HepG2 (cell line): ENCODE measurements around the gene BIN1. TPM values are rescaled to one million over a fixed set of nuclear protein-coding genes. Genes with fewer than 3 reads are reported as not detected.

Experiments
- ATAC-seq: fragments of 200-7000 bp; cut with Tn5 transposase; 3 replicates; pipeline ENCODE4 v1.9.1; 2020; ENCODE audit warnings: mild to moderate bottlenecking, moderate library complexity
- BruUV-seq: library from RNA; stranded (reverse); fragments of 400-500 nt; replicated peaks from 2 replicates; lab custom pipeline; 2021; lab: Mats Ljungman, UMichigan
- CTCF ChIA-PET: fragments of 300-600 bp; formaldehyde crosslinking; extraction: SDS; loops from one replicate; lab custom pipeline; 2021; ENCODE audit warnings: low total read pairs, inconsistent platforms, low intra/inter-chr PET ratio; lab: Yijun Ruan, JAX
- POLR2A ChIA-PET: fragments of 350-600 bp; sonication (Branson Sonifier 250); formaldehyde crosslinking; loops from one replicate; lab custom pipeline; 2020; ENCODE audit warnings: antibody characterized with exemption, inconsistent platforms; lab: Yijun Ruan, JAX
- DNase-seq: peaks from one replicate; pipeline ENCODE4 v3.0.0-alpha.2; 2015; ENCODE audit warnings: low spot score
- FAIRE-seq: peaks from 3 replicates; lab custom pipeline; 2011; peaks lifted over from hg19 to GRCh38; lab: Jason Lieb, UNC
- H2AFZ ChIP-seq: one replicate; pipeline ENCODE4 v1.6.1; 2011; ENCODE audit warnings: low read length, inconsistent platforms
- H3K27ac ChIP-seq: fragments of 300-600 bp; 3 replicates; pipeline ENCODE4 v1.8.0; 2011; ENCODE audit warnings: mixed run types, mild to moderate bottlenecking, mixed read lengths, low read length, inconsistent platforms; ENCODE audit not compliant: insufficient read depth; ENCODE audit errors: extremely low read length
- H3K27me3 ChIP-seq, 2 experiments: fragments of 200-600 bp in 1 of 2; 2 replicates in 1 of 2; 3 replicates in 1 of 2; pipeline versions ENCODE4 v1.6.0 to v1.8.0; 2011; ENCODE audit warnings: low read length in 2 of 2, mild to moderate bottlenecking in 2 of 2, moderate library complexity in 2 of 2, inconsistent platforms in 1 of 2; ENCODE audit not compliant: insufficient read depth in 2 of 2, control insufficient read depth in 1 of 2
- H3K36me3 ChIP-seq, 2 experiments: fragments of 200-600 bp in 1 of 2; replicated peaks in 1 of 2; 2 replicates in 1 of 2; 3 replicates in 1 of 2; pipeline versions ENCODE4 v1.5.1 to v1.8.0; 2011; ENCODE audit warnings: low read length in 2 of 2, inconsistent platforms in 1 of 2; ENCODE audit not compliant: insufficient read depth in 2 of 2, control insufficient read depth in 1 of 2
- H3K4me1 ChIP-seq: 2 replicates; pipeline ENCODE4 v1.5.1; 2012; ENCODE audit warnings: low read length, inconsistent platforms; ENCODE audit not compliant: insufficient read depth
- H3K4me2 ChIP-seq: 2 replicates; pipeline ENCODE4 v1.6.0; 2011; ENCODE audit warnings: low read depth, low read length, inconsistent platforms
- H3K4me3 ChIP-seq, 3 experiments: fragments of 200-600 bp in 1 of 3; sonication (generic), shearing (Covaris generic) in 1 of 3; replicated peaks in 1 of 3; 2 replicates each; pipeline ENCODE4 v1.5.1; 2011 to 2016; ENCODE audit warnings: low read length in 3 of 3, inconsistent platforms in 2 of 3, low read depth in 2 of 3, mild to moderate bottlenecking in 2 of 3, control low read depth in 1 of 3, mixed read lengths in 1 of 3; ENCODE audit not compliant: insufficient read depth in 1 of 3
- H3K79me2 ChIP-seq: one replicate; pipeline ENCODE4 v1.6.1; 2011; ENCODE audit warnings: low read length, inconsistent platforms; ENCODE audit not compliant: insufficient read depth
- H3K9ac ChIP-seq: 2 replicates; pipeline ENCODE4 v1.6.0; 2011; ENCODE audit warnings: mild to moderate bottlenecking, low read depth, low read length, inconsistent platforms; ENCODE audit not compliant: insufficient read depth
- H3K9me3 ChIP-seq: 2 replicates; pipeline ENCODE4 v1.5.1; 2012; ENCODE audit warnings: mild to moderate bottlenecking, low read length
- H4K20me1 ChIP-seq: 2 replicates; pipeline ENCODE4 v1.6.0; 2011; ENCODE audit warnings: inconsistent platforms, mild to moderate bottlenecking, low read length, moderate library complexity; ENCODE audit not compliant: insufficient read depth
- ARID5B ChIP-seq: IDR thresholded peaks from 2 replicates; pipeline ENCODE4 v1.4.0; 2020; ENCODE audit warnings: mild to moderate bottlenecking, missing genetic modification reagents
- FOXC1 ChIP-seq: sonication (generic); formaldehyde crosslinking; IDR thresholded peaks from 2 replicates; pipeline ENCODE4 v1.8.0; 2022; ENCODE audit warnings: mild to moderate bottlenecking, missing genetic modification reagents, borderline replicate concordance
- HCFC1 ChIP-seq: fragments of 150-350 bp; IDR thresholded peaks from 2 replicates; pipeline ENCODE4 v1.6.1; 2014; ENCODE audit warnings: low read depth, low read length
- RAD21 ChIP-seq: fragments of 450-650 bp; formaldehyde crosslinking; IDR thresholded peaks from 2 replicates; pipeline ENCODE4 v1.5.0; 2020; ENCODE audit warnings: mild to moderate bottlenecking
- SATB2 ChIP-seq: sonication (generic); formaldehyde crosslinking; IDR thresholded peaks from 2 replicates; pipeline ENCODE4 v1.5.0; 2020; ENCODE audit warnings: missing genetic modification reagents
- SMAD3 ChIP-seq: sonication (generic); formaldehyde crosslinking; IDR thresholded peaks from 2 replicates; pipeline ENCODE4 v1.4.0; 2020; ENCODE audit warnings: missing genetic modification reagents
- ZFP36L1 ChIP-seq: sonication (generic); formaldehyde crosslinking; IDR thresholded peaks from 2 replicates; pipeline ENCODE4 v1.8.0; 2022; ENCODE audit warnings: mild to moderate bottlenecking, missing genetic modification reagents, moderate library complexity
- ZFP82 ChIP-seq: sonication (generic); formaldehyde crosslinking; IDR thresholded peaks from 2 replicates; pipeline ENCODE4 v1.5.1; 2020; ENCODE audit warnings: mild to moderate bottlenecking, missing genetic modification reagents, borderline replicate concordance
- WGBS: methylation state at CpG from one replicate; pipeline ENCODE4 v1.1.6; 2017; ENCODE audit warnings: low lambda C conversion rate; 5-methylcytosine and 5-hydroxymethylcytosine counted together
- in situ Hi-C: cut with HindIII; loops from 2 replicates; pipeline ENCODE4 v1.10.0; 2017; ENCODE audit warnings: low pct_unique_long_range_greater_than_20kb; ENCODE audit not compliant: extremely low pct_ligation_motif_present
- intact Hi-C: fragments of 100-400 bp; cut with micrococcal nuclease; formaldehyde crosslinking; loops from one replicate; pipeline ENCODE4 v1.10.0; 2022; ENCODE audit not compliant: unreplicated experiment
- polyA plus RNA-seq, 8 experiments: library from polyadenylated mRNA; depleted of rRNA in 3 of 8; stranded (reverse) in 7 of 8; unstranded in 1 of 8; fragments of >200 nt; fragmentation: Illumina TruSeq in 4 of 8; extraction: Trizol in 4 of 8; gene quantifications; 2 replicates each; pipeline versions ENCODE4 v1.2.1 to v1.2.3, GENCODE V29; 2011 to 2016; ENCODE audit warnings: low read depth in 4 of 8, missing spikeins in 1 of 8, mixed read lengths in 1 of 8; ENCODE audit not compliant: insufficient read depth in 1 of 8
- total RNA-seq, 5 experiments: library from RNA; depleted of rRNA; stranded (reverse); fragments of >200 nt; fragmentation: Illumina TruSeq; extraction: Trizol; gene quantifications; 2 replicates each; pipeline ENCODE4 v1.2.3, GENCODE V29; 2016; ENCODE audit warnings: low read depth in 1 of 5

The BIN1 gene
- total and polyA plus RNA-seq, 2 of the 13 experiments (the other 11 are each of a cell fraction or from before 2014, with no cell fraction given) = 0.93 to 1.2 TPM

GRCh38 chr2:127097841-127098651 lies 8.9 kb downstream of the BIN1 start:
- H3K79me2 ChIP-seq = no peaks in the 10 kb centered on the region
- CTCF ChIA-PET = no interaction called here
- 47% methylated on average over 15 of the region's 16 CpGs for WGBS

More at GRCh38 chr2:127097841-127098651, 8.9 kb downstream of the BIN1 start:
- no peak overlapping the region for H3K4me2 ChIP-seq
- no peaks in the 10 kb centered on the region for H3K36me3 ChIP-seq
- no peak overlapping the region for H3K4me3 ChIP-seq
- DNase-seq = no peak
- H3K27ac ChIP-seq = no peak overlapping the region
- H3K9ac ChIP-seq = no peak overlapping the region
- BruUV-seq = no TSS peak
- H2AFZ ChIP-seq = no peak overlapping the region
- no peak for ATAC-seq
- TF ChIP-seq ARID5B (CRISPR knock-in tag) (no peak), SATB2 (no peak), FOXC1 (no peak), HCFC1 (no peak), SMAD3 (CRISPR knock-in tag) (no peak), RAD21 (no peak), ZFP36L1 (CRISPR knock-in tag) (no peak), ZFP82 (CRISPR knock-in tag) (no peak)
- intact Hi-C loops = no loop called here
- H3K4me1 ChIP-seq = peaks cover 13% of the 10 kb centered on the region
- POLR2A ChIA-PET = no interaction called here
- FAIRE-seq = no peak
- no peaks in the 10 kb centered on the region for H3K9me3 ChIP-seq
- in situ Hi-C loops = no loop called here
- no peaks in the 10 kb centered on the region for H4K20me1 ChIP-seq
- H3K27me3 ChIP-seq = peaks cover 2 to 35% of the 10 kb centered on the region in 2 experiments; a peak in 4 of 5 replicates
